ENCODE measurements around the gene SIL1.
A peak's percentile ranks its signal among the peaks of the same experiment; 100 is the strongest.

Gene SIL1

DNA sequence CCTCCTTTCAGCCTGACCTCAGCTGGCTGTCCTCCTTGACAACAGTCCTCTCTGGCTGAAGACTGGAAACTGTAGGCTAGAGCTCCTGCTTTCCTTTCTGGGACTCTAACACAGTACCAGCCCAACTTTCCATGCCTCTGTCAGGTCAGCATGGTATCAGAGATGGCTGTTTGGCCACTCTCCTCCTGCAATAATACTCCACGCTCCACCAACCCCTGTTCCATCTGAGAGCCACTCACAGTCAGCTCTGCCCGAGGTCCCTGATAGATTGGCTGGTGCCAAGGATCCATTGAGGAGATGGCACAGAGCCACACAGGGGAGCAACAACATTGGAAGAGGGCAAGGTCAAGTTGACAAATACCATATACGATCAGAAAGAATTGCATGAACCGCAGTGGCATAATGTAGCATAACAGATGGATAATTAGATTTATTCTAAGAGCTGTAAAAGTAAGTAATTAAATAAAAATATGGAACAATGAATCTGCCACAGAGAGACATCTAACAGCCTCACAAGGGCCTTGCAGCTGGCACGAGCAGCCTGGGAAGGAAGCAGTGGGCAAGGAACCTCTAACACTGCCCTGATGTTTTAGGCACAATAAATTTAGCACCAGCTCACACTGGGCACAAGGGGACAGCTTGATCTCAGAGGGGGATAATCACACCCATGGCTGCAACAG is 228.7 kb downstream of the SIL1 start:
- DNase-seq: peak in 1 of 10 donors; percentile 69
- intact Hi-C loops (cut with DNase I): loop anchor here (10.0 kb wide), 1 partner anchor 165 kb away; no protein-coding TSS in a partner anchor

DNA sequence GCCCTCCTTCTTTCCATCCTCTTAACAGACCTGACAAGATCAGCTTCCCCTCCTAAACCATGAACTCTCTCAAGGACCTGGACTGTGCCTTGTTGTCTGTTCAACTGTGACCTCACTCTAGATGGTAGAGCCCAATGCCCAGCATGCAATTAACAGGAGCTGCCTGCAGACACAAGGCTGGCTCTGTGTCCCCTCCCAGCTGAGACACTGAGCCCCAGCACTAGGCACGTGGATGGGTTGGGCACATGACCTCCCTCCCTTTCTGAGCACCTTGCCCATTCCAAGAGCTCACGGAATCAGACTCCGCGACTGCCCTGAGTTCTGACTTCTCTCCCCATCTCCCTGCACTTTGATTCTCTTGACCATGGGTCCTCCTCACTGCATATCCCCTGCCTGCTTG is 229.6 kb downstream of the SIL1 start:
- peak in 2 of 10 donors; percentile 56 to 86 for DNase-seq

GRCh38 chr5:138967791-138968448 is 230.2 kb downstream of the SIL1 start:
- peak in 1 of 10 donors; percentile 67 for DNase-seq
- intact Hi-C loops (cut with DNase I): no loop called here

More for the DNA sequence above, 229.6 kb downstream of the SIL1 start:
- intact Hi-C loops (cut with DNase I): no loop called here

GRCh38 chr5:138966236-138966985 is 231.8 kb downstream of the SIL1 start:
- intact Hi-C loops (cut with DNase I): no loop called here
- peak in 1 of 10 donors; percentile 75 for DNase-seq

DNA sequence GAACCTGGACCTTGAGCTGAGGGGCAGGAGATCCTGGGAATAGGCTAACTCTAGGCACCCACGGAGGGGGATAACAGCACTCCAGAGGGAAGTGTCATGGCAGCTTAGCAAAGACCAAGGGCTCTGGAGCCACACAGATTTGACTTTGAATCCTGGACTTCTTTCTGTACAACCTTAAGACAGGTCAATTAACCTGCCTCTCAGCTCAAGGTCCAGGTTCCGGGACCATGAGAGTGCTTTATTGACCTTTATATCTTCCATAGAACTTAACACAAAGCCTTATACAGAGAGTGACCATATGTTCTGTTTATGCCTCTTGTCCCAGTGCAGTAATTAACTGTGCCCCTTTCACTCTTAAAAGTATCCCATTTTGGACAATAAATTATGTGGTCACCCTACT is 232.5 kb downstream of the SIL1 start:
- intact Hi-C loops (cut with DNase I): no loop called here
- DNase-seq: peak in 1 of 10 donors; percentile 2

GRCh38 chr5:138964647-138965201 is 233.4 kb downstream of the SIL1 start:
- DNase-seq: peak in 1 of 10 donors; percentile 70
- intact Hi-C loops (cut with DNase I): no loop called here

- DNase-seq: peak in 1 of 10 donors; percentile 80
Measured at GRCh38 chr5:138963763-138964371, 234.3 kb downstream of the SIL1 start.

DNA sequence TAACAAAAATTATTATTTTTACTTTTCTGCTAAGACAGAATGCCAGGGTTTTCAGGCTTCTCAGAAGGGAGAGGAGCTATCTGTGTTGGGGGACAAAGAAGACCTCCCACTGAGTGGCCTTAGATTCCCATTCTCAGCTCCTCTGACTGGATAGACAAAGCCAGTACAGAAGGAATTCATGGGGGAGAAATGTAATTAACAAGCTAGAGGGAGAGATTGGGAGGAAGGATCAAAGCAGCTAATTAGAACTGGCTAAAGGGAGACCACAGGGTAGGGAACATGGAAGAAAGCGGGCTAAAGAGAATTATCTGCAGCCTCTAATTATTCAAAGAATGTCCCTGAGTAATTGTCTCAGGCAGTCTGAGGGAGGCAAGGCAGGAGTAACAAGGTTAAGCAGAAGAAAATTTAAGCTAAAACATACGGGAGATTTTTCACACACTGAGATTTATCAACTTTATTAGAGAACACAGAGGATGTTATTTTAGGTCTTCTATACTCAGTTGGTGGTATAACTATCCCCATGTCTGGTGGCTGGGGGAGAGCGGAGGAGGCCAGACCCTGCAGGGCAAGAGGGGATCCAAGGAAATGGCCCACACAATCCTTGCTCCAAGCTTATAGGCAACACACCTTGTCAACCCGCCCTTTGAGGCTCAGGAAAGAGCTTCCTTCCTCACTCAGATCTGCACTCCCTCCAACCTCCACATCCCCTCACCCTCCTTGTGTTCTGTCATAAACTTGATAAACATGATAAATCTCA is 235.4 kb downstream of the SIL1 start:
- intact Hi-C loops (cut with DNase I): no loop called here
- peak in 1 of 10 donors; percentile 18 for DNase-seq

More at GRCh38 chr5:138963763-138964371, 234.3 kb downstream of the SIL1 start:
- intact Hi-C loops (cut with DNase I): no loop called here

DNA sequence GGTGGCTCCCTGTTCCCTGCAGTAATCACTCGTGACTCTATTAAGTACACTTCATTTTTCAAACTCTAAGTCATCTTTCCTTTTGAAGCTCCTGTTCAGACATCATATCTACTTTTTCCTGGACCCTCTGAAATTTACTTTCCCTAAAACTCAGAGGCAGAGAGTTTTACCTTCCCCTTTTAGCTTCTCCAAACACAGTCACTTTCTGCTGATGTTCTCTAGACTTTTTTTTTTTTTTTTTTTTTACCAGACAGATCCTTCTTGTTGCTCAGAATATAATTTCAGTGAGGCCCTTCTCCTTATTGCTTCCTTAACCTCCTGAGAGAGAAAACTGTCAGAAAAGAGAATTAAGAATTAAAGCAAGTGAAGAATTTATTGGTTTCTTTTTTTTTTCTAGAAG is 236.4 kb downstream of the SIL1 start:
- DNase-seq: no peak
- intact Hi-C loops (cut with DNase I): no loop called here

DNA sequence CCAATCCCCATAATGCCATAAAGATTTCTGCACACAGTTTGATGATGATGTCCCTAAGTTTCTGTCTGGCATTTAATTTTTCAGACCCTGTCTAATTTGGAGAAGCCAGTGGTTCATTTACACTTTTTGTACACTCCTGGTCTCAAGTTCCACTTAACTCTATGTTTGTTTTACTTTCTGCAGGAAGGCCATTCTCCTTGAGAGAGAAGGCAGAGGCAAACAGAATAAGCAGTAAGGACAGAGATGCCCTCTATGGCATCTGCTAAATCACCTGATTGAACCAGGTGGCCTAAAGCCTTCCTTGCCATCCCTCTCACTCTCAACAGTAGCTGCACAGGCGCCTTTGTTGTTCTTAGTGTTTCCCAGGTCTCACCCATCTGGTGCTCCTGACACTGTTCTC is 236.9 kb downstream of the SIL1 start:
- intact Hi-C loops (cut with DNase I): no loop called here
- no peak for DNase-seq

GRCh38 chr5:138960145-138960692 is 237.9 kb downstream of the SIL1 start:
- DNase-seq: peak in 1 of 10 donors; percentile 9
- intact Hi-C loops (cut with DNase I): no loop called here

DNA sequence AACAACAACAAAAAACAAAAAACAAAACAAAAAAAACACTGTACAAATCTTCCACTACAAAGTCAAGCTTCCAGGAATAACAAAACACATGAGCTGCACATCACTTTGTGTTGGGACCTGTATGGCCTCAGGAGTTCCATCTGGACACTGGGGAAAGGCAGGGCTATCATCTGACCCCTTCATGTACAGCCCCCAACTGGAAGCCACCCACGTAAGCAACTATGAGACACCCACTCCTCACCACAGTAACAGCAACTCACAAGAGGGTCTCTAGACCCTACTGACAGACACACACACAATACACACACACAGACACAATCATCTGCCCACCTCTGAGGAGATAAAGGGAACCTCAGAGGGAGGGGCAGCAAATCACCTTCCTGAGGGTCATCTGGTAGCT is 241.4 kb downstream of the SIL1 start:
- DNase-seq: no peak
- intact Hi-C loops (cut with DNase I): loop anchor here (10.0 kb wide), 1 partner anchor 202 kb away; the partner anchor contains the start of gene CTNNA1

DNA sequence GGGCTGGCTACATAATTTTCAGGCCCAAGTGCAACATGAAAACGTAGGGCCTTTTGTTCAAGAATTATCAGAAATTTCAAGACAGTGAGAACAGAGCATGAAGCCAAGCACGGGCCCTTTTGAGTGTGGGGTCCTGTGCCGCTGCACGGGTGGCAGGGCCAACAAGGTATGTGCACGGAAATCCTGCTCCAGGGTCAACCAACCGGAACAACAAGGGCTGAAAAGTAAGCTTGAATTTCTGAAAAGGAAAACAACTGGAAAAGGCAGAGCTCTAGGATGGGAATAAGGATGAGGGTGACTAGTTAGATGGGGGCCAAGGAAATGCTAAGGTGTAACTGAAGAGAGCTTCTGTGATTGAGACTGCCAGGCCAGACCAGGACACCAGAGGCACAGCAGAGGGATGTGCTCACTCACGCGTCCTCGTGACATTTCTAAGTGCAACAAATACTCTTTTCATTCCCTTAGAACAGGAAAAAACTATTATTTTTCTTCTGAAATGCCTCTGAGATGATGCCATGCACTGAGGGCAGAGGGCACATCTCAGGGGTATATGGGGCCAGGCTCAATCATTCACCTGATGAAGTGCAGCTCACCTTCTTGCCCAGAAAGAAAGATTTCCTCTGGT is 242.4 kb downstream of the SIL1 start:
- intact Hi-C loops (cut with DNase I): loop anchor here (10.0 kb wide), 1 partner anchor 201 kb away; the partner anchor contains the start of gene CTNNA1
- DNase-seq: no peak

- peak in 8 of 10 donors; percentile 46 to 94 (median 60) for DNase-seq
- intact Hi-C loops (cut with DNase I): loop anchor here (10.0 kb wide), 1 partner anchor 200 kb away; the partner anchor contains the start of gene CTNNA1
Measured at GRCh38 chr5:138955013-138955660, 243.0 kb downstream of the SIL1 start.

DNA sequence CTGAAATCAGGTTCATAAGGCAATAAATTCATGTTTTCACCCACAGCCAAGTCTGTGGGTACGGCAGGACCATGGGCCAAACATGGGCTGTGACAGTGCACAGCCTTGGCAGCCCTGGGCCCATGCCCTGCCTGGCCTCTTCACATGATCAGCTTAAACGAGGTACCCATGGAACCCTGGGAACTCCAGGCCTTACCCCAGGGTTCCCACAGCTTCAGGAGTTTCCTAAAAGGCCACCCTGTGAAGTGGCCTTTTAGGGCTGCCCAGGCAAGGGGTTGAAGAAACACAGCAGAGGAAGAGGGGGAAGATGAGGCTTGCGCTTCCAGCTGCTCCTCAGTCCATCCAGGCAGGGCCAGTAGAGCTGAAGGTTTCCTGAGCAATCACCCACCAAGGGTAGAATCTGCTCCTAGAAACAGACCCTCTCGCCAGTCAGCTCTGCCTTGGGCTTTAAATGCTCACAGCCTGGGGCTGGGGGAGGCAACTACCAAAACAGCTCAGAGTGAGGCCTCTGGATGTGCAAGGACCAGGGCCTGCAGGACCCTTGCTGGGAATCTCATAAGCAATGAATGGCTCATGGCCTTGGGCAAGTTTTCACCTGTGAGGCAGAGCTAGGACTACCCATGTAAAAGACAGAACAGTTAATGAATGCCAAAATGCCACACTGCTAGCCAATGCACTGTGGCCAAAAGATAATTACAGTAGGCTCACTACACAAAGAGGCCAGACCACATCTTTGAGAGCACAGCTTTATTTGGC is 243.7 kb downstream of the SIL1 start:
- intact Hi-C loops (cut with DNase I): loop anchor here (5.0 to 10.0 kb wide), 2 partner anchors 82 to 200 kb away; partner anchors contain the start of gene CTNNA1
- DNase-seq: peak in 1 of 10 donors; percentile 18

DNA sequence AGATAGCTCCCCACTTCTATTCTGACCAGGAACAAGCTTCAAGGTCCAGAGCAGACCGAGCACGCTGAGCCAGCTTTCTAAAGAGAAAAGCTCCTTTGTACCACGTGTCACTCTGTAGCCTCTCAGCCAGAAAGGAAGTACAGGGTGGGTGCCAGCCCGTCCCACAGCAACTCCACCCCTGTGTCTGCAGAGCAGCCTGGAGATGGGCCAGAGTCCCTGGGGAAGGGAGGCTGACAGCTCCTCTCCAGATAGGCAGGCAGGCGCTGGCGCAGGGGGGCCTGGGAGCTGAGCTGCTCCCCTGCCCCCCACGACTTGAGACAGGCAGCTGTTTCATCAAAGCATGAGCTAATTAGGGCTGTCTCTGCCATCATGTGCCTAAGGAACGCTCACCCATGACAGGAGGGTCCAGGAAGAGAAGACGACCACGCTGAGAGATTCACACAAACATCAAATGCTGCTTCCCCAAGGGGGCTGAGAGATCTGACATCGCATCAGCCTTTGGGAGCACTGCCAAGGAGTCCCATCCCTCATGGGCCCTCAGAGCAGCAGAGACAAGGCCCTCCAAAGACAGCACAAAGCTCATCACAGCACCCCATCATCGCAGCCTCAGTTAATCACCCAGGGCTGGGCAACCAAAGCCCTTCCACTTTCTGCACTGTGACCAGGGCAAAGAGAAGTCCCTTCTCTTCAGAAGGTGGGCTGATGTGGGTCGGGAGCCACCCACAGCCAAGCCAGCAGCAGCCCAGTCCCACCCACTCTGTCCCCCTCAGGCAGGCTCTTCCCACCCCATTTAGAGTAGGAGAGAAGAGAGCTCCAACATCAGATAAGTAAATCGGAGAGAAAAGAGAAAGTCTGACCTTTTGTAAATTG is 244.5 kb downstream of the SIL1 start:
- intact Hi-C loops (cut with DNase I): loop anchor here (5.0 to 10.0 kb wide), 2 partner anchors 81 to 199 kb away; partner anchors contain the start of gene CTNNA1

More for the DNA sequence above, 244.5 kb downstream of the SIL1 start:
- DNase-seq: peak; percentile 80 to 99 (median 92)
